K562 (cell line): ENCODE data around the gene SLC22A9.

Experiments
- BRCA1 ChIP-seq, 2 experiments: fragments of 450-650 bp in 1 of 2; sonication (generic) in 1 of 2; formaldehyde crosslinking in 1 of 2; IDR thresholded peaks; 2 replicates each; pipeline versions ENCODE4 v1.5.0 to v1.6.1; 2017 to 2020; ENCODE audit warnings: mild to moderate bottlenecking in 1 of 2, missing genetic modification reagents in 1 of 2
- CREB3 ChIP-seq: fragments of 450-650 bp; conservative IDR thresholded peaks from 2 replicates; pipeline ENCODE4 v1.6.1; 2016; ENCODE audit warnings: missing genetic modification characterization, low read depth, mild to moderate bottlenecking, missing compliant biosample characterization, moderate library complexity
- CTCF ChIP-seq, 3 experiments: IDR thresholded peaks in 2 of 3; conservative IDR thresholded peaks in 1 of 3; 2 replicates each; pipeline ENCODE4 v1.5.1; 2011 to 2012; ENCODE audit warnings: low read length in 3 of 3, mild to moderate bottlenecking in 3 of 3, control low read depth in 2 of 3, improper control_type of control experiment in 1 of 3, inconsistent platforms in 1 of 3, low read depth in 1 of 3, mixed read lengths in 1 of 3, moderate library complexity in 1 of 3; ENCODE audit not compliant: insufficient read depth in 2 of 3
- ETS1 ChIP-seq: conservative IDR thresholded peaks from 2 replicates; pipeline ENCODE4 v1.6.1; 2011; ENCODE audit warnings: low read depth, mild to moderate bottlenecking, low read length; ENCODE audit not compliant: control insufficient read depth
- EZH2 ChIP-seq: IDR thresholded peaks from 2 replicates; pipeline ENCODE4 v1.6.1; 2012; ENCODE audit warnings: low read depth, mild to moderate bottlenecking, inconsistent platforms, low read length, borderline replicate concordance
- HMG20B ChIP-seq: fragments of 250-450 bp; sonication (Bioruptor Pico); IDR thresholded peaks from 2 replicates; pipeline ENCODE4 v1.5.0; 2021; ENCODE audit warnings: mild to moderate bottlenecking
- OTX1 ChIP-seq: fragments of 450-650 bp; formaldehyde crosslinking; IDR thresholded peaks from 2 replicates; pipeline ENCODE4 v1.4.0; 2022; ENCODE audit warnings: mild to moderate bottlenecking
- RNF2 ChIP-seq: sonication (generic); IDR thresholded peaks from 2 replicates; pipeline ENCODE4 v1.6.1; 2016
- SMARCB1 ChIP-seq: IDR thresholded peaks from 2 replicates; pipeline ENCODE4 v1.6.1; 2011; ENCODE audit warnings: improper control_type of control experiment, low read depth; ENCODE audit not compliant: insufficient read length
- TAF15 ChIP-seq: fragments of 200-400 bp; formaldehyde crosslinking; IDR thresholded peaks from 2 replicates; pipeline ENCODE4 v1.6.1; 2017; ENCODE audit warnings: mild to moderate bottlenecking, low read depth, low read length, moderate library complexity
- ZBTB33 ChIP-seq: sonication (generic); formaldehyde crosslinking; IDR thresholded peaks from 2 replicates; pipeline ENCODE4 v1.8.1; 2023; ENCODE audit warnings: mild to moderate bottlenecking, missing genetic modification reagents
- ZNF449 ChIP-seq: fragments of 250-450 bp; sonication (Bioruptor Pico); IDR thresholded peaks from 2 replicates; pipeline ENCODE4 v1.8.0; 2022; ENCODE audit warnings: moderate library complexity, mild to moderate bottlenecking, inconsistent platforms
- ZNF639 ChIP-seq, 2 experiments: fragments of 200-800 bp in 1 of 2; sonication (Bioruptor generic) in 1 of 2; sonication (generic) in 1 of 2; formaldehyde crosslinking in 1 of 2; IDR thresholded peaks in 1 of 2; conservative IDR thresholded peaks in 1 of 2; 2 replicates each; pipeline versions ENCODE4 v1.5.0 to v1.6.1; 2016 to 2020; ENCODE audit warnings: missing compliant biosample characterization in 1 of 2, missing genetic modification characterization in 1 of 2, missing genetic modification reagents in 1 of 2

DNA sequence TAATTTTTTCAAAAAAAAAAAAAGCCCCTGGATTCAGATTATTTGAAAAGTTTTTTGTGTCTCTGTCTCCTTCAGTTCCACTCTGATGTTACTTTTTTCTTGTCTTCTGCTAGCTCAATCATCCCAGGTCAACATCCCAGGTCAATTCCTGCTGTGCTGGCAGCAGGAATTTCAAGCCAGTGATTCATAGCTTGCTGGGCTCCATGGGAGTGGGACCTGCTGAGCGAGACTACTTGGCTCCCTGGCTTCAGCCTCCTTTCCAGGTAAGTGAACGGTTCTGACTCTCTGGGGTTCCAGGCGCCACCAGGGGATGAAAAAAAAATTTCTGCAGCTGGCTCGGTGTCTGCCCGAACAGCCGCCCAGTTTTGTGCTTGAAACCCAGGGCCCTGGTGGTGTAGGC lies 90.0 kb downstream of the SLC22A9 start:
- TF ChIP-seq ZNF449 (CRISPR knock-in tag) (no peak), CTCF (IDR thresholded peaks at IDR 0.05 in 2 of 3, conservative IDR thresholded peaks at IDR 0.05 in 1 of 3; ENCODE audit: insufficient read depth in 2 of 3, low read depth in 1 of 3, low read length in 3 of 3) (no peak), RNF2 (no peak), HMG20B (CRISPR knock-in tag) (no peak), ZBTB33 (no peak), SMARCB1 (no peak), BRCA1 (IDR thresholded peaks at IDR 0.05) (no peak), BRCA1 (CRISPR knock-in tag; IDR thresholded peaks at IDR 0.05) (no peak), CREB3 (tag) (no peak), ZNF639 (CRISPR knock-in tag; conservative IDR thresholded peaks at IDR 0.05 in 1 of 2, IDR thresholded peaks at IDR 0.05 in 1 of 2) (no peak), EZH2 (no peak), ETS1 (no peak), TAF15 (no peak), OTX1 (CRISPR knock-in tag) (no peak)
